GM12892 (cell line): Measurements from ENCODE around the gene PRRT1B.

Experiments used
- POLR2A ChIP-seq: IDR thresholded peaks from 2 replicates; pipeline ENCODE4 v1.6.1; 2011; ENCODE audit warnings: low read depth, low read length, control low read depth
- POLR2AphosphoS5 ChIP-seq: IDR thresholded peaks from 2 replicates; pipeline ENCODE4 v1.6.1; 2011; ENCODE audit warnings: low read depth, low read length, control low read depth
- TAF1 ChIP-seq: IDR thresholded peaks from 2 replicates; pipeline ENCODE4 v1.6.1; 2011; ENCODE audit warnings: low read depth, mild to moderate bottlenecking, control low read depth, low read length, borderline replicate concordance

DNA sequence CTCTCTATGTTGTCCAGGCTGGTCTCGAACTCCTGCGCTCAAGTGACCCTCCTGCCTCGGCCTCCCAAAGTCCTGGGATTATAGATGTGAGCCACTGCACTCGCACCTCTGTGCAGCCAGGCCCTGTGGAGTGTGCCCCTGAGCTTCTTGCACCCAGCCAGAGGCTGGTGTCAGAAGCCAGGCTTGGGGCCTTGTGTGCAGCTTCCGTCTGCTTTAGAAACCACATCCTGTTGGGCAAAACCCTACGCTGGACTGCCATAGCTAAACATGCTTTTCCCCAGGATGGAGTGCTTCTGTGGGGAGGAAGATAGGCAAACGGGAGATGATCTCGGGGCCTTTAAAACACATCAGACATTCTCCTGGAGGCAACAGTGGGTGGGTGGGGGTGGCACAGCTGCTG is 40.1 kb downstream of the PRRT1B start:
- TF ChIP-seq TAF1 (no peak), POLR2AphosphoS5 (no peak), POLR2A (no peak)
